GM19438 (cell line): ENCODE results near the gene MED6.

Experiments used
- ATAC-seq: cut with Tn5 transposase; IDR thresholded peaks from one replicate; pipeline ENCODE4 v1.9.1; 2021; ENCODE audit warnings: low read depth; ENCODE audit not compliant: unreplicated experiment

The MED6 gene

DNA sequence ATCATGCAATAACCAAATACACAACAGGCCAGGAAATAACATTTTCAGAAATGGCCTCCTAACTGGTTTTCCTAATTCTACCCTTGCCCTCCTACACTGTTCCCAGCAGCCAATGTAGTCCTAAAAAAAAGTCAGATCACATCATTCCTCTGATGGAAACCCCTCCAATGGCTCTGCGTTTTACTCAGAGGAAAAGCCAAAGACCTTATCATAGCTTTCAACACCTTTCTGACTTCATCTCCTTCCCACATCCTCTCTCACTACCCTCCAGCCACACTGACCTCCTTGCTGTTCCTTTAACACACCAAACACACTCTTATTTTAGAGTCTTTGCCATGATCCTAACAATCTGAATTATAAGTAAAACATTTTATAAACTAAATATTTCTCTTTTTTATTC lies 1.1 kb downstream of the MED6 start:
- no peak for ATAC-seq

DNA sequence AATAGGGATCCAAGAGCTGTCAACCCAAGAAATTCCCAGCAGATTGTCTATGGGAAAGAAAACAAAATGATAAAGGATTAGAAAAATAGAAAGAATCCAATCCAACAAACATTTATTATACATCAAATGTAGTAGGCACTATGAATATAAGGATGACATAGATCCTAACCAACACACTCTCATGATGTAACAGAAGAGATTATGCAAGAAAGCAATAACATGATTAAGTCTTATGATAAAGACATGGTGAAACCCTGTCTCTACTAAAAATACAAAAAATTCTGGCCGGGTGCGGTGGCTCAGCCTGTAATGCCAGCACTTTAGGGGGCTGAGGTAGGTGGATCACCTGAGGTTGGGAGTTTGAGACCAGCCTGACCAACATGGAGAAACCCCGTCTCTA lies 2.7 kb downstream of the MED6 start:
- ATAC-seq = no peak

DNA sequence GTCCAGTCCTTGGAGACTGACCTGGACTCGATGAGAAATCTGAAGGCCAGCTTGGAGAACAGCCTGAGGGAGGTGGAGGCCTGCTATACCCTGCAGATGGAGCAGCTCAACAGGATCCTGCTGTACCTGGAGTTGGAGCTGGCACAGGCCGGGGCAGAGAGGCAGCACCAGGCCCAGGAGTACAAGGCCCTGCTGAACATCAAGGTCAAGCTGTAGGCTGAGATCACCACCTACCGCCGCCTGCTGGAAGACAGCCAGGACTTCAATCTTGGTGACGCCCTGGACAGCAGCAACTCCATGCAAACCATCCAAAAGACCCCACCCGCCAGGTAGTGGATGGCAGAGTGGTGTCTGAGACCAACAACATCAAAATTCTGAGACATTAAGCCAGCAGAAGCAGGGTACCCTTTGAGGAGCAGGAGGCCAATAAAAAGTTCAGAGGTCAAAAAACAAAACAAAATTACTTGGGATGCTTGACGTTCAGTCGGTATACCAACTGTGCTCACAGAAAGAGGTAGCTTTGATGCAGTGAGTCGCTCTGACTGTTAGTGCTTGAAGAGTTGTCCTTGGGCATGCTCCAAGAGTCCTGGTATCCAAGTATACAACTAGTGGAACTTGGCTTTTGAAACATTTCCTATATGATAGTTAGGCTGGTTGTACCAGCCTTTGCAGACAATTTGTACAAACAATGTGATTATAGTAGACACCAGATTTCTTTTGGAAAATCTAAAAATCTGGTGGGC lies 4.8 kb downstream of the MED6 start:
- no peak for ATAC-seq

DNA sequence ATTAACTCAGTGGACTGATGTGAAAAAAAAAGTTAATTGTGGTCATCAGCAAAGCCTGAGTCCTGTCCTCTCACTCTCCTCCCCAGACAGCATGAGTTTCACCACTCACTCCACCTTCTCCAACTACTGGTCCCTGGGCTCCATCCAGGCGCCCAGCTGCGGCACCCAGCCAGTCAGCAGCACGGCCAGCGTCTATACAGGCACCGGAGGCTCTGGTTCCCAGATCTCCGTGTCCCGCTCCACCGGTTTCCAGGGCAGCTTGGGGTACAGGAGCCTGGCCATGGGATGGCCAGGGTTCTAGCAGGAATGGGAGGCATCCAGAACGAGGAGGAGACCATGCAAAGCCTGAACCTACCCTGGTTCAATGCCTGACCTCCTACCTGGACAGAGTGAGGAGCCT lies 6.0 kb downstream of the MED6 start:
- ATAC-seq = no peak

DNA sequence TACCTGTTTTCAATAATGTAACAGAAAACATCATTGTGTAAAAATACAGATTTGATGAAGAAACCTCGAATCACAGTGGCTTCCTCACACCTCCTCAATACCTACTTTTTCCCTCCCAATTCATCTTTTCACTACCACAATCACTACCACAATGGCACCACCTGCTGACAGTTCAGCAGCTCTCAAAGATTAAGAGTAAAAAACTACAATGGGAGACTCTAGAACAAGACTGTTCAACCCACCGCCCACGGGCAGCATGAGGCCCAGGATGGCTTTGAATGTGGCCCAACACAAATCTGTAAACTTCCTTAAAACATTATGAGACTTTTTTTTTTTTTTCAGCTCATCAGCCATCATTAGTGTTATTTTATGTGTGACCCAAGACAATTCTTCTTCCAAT lies 15.2 kb downstream of the MED6 start:
- no peak for ATAC-seq

DNA sequence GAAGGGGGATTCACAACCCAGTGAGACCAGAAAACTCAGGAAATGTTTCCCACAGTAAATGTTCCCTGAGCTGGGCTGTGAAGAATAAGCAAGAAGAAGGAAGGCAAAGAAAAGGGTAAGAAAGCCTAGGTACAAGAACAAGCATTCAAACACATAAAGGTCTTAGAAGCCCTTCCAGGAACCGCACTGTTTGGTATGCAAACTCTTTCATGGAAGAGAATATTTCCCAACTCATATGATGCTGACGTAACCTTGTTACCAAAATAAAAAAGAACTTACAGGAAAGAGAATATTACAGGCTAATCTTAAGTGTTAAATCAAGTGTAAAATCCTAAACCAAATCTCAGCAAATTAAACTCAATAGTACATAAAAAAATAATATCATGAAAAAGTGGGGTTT lies 23.6 kb downstream of the MED6 start:
- ATAC-seq = no peak

DNA sequence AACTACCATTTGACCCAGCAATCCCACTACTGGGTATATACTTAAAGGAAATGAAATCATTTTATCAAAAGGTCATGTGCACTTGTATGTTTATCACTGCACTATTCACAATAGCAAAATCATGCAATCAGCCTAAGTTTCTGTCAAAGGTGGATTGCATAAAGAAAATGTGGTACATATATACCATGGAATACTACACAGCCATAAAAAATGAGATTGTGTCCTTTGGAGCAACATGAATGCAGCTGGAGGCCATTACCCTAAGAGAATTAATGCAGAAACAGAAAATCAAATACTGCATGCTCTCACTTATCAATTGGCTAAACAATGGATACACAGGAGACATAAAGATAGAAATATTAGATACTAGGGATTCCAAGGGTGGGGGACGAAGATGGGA lies 27.4 kb downstream of the MED6 start:
- no peak for ATAC-seq

DNA sequence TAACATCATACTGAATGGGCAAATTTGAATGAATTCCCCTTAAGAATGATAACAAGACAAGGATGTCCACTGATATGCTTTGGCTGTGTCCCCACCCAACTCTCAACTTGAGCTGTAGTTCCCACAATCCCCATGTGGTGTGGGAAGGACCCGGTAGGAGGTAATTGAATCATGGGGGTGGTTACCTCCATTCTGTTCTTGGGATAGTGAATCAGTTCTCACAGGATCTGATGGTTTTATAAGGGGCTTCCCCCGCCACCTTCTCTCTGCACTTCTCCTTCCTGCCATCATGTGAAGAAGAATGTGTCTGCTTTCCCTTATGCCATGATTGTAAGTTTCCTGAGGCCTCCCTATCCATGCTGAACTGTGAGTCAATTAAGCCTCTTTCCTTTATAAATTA lies 29.3 kb downstream of the MED6 start:
- no peak for ATAC-seq

DNA sequence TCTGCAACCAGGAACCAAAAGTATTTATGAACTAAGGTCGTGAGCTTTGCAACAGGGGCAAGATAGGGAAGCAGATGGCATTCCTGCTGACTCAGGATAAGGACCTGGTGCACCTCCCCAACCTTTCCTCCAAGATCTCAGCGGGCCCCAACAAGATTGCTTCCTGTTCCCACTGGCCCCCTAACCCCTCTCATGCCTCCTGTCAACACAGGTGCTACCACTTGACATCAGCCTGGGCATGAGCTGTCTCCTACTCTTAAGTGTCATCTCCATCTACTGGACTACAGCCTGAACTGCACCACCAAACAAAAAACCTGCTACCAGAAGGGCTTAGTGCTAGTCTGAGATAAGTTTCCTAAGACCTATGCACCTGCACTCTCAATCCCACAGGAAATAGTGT lies 32.7 kb downstream of the MED6 start:
- ATAC-seq = no peak

DNA sequence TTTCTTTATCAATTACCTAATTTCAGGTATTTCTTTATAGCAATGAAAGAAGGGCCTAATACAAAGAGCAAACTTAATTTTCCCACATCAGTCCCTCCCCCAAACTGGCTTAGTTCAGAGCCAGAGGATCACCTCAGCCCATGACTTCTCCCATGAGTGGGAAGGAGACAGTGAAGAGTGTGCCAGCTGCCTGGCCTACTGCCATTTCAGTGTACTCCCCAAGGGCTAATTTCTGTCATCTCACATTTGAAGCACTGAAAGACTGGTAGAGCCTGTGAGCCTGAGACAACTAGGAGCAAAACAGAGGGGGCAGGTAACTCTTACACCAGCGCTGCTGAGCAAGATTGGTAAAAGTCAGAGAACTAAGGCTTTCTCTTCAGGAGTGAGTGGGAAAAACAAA lies 36.6 kb downstream of the MED6 start:
- ATAC-seq = no peak

DNA sequence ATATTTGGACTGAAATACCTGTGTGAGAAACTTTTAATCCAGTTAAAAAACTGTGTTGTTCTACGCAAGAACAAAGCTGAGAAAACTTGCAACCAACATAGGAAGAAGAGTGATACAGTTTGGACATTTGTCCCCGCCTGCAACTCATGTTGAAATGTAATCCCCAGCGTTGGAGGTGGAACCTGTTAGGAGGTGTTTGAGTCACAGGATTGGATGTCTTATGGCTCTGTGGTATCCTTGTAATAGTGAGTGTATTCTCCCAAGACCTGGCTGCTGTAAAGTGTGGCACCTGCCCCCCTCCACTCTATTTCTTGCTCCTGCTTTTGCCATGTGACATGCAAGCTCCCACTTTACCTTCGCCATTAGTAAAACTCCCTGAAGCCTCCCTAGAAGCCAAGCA lies 37.0 kb downstream of the MED6 start:
- no peak for ATAC-seq

DNA sequence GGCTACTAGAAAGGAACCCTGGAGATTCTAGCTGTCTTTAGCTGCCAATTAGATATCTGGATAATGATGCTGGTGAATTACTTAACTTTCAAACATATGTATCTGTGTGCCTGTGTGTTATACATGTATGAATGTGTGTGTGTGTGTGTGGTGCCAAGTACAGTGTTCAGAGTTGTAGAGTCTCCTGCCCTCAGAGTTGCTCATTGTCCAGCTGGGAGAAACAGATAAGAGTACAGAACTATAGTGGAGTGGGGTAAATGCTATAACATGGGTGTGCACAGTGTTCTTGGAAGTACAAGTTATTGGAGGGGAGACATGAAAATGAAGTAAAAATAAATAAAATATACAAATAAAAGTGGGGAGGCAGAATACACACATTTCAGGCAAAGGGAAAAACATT lies 42.1 kb downstream of the MED6 start:
- ATAC-seq = no peak

DNA sequence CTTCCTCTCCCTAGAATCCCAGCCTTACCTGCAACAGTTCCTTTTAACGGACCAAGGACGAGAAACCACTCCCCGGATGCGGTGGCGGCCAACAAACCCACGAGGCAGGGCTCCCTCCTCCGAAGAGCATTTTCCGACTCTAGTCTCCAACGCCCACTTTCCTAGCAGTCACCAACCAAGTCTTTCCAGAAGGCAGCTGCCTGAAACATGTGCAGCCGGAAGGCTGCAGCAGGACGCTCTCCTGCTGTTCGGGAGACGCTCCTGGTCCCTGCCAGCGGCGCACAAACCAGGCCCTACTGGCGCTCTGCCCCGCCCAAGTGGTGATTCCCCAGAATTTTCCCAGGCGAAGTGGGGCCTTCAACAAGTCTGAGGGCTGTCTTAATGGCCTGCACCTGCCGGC lies 44.6 kb downstream of the MED6 start:
- ATAC-seq = no peak

DNA sequence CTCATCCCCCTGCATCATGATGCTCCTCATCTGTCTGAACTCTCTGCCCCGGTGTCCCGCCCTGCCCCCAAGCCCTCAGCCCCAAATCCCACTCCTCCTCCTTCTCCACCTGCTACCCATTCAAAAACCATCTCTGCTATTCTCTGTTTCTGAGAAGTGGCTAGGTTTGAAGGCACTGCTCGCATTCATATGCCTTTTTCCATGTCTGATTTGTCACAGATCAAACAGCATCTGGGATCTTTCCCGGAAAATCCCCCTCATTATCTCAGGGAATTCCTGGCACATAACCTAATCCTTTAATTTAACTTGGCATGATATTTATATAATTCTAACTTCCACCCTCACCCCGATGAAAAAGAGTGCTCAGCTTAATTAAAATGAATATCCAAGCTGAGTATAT lies 62.4 kb downstream of the MED6 start:
- ATAC-seq = no peak

DNA sequence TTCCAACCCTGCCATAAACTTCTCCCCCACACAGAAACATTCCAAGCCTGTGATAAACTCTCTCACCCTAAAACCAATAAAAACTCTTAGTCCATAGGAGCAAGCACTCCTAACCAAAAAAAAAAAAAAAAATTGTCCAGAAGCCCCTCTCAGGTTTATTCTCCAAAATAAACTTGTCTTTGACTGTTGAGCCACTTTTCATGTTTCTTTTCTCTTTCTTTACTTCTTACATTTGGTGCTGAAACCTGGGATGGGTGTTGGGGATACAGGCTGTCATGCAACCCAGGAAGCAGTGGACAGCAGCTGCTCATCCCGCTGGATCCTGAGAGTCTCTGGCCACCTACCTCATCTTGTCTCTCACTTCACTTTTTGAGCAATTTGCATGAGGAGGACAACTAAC lies 63.6 kb downstream of the MED6 start:
- ATAC-seq = no peak

DNA sequence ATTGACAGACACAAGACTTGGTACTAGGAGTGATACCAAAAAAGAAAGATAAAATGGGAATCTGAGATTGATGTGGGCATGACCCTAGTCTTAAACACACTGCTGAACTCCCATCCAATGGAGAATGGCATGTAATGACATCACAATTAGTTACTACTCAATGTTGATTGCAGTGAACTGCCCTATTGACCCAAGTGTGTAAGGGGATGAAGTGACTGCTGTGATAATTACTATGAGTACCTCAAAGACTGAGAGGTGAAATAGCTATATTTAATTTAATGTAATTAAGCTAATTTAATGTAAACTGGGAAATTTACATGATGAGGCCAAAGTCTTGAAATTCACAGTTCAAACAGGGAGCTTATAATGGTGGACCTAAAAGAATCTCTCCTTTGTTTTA lies 65.6 kb downstream of the MED6 start, which contains the start of gene ADAM20:
Gene ADAM20 (minus strand): TSS at position 101 of the 400 bp plus-strand sequence. CDS start 10,247 bp downstream, outside the sequence.
- no peak for ATAC-seq
